IMR-90 (cell line): ENCODE measurements around the gene OR8G5. TPM values are rescaled to one million over a fixed set of nuclear protein-coding genes. Genes with fewer than 3 reads are reported as not detected.

ENCODE experiments used
- ATAC-seq: fragments of 200-7000 bp; cut with Tn5 transposase; 2 replicates; pipeline ENCODE4 v1.9.1; 2020; ENCODE audit warnings: low read depth, mild to moderate bottlenecking, moderate library complexity
- BruUV-seq: library from RNA; stranded (reverse); fragments of 400-500 nt; replicated peaks from 2 replicates; lab custom pipeline; 2021; lab: Mats Ljungman, UMichigan
- CTCF ChIA-PET: fragments of 300-600 bp; formaldehyde crosslinking; extraction: SDS; loops from one replicate; lab custom pipeline; 2021; ENCODE audit warnings: antibody characterized with exemption; lab: Yijun Ruan, JAX
- POLR2A ChIA-PET: fragments of 300-600 bp; sonication (Branson Sonifier 250); formaldehyde crosslinking; loops from one replicate; lab custom pipeline; 2022; ENCODE audit warnings: antibody characterized with exemption; ENCODE audit not compliant: unreplicated experiment; lab: Charles Lee
- DNase-seq: peaks from one replicate; pipeline ENCODE4 v3.0.0; 2013
- H2AFZ ChIP-seq: replicated peaks from 2 replicates; pipeline ENCODE3; 2013; ENCODE audit warnings: low read length, mild to moderate bottlenecking; ENCODE audit not compliant: poor library complexity
- H2AK5ac ChIP-seq: 2 replicates; pipeline ENCODE4 v1.6.1; 2013; ENCODE audit warnings: low read depth, low read length, inconsistent platforms
- H2AK9ac ChIP-seq: replicated peaks from 2 replicates; pipeline ENCODE3; 2013; ENCODE audit warnings: mild to moderate bottlenecking, low read depth, low read length, moderate library complexity; ENCODE audit not compliant: poor library complexity
- H2BK120ac ChIP-seq: 2 replicates; pipeline ENCODE4 v1.6.1; 2013; ENCODE audit warnings: low read depth, low read length, inconsistent platforms
- H2BK15ac ChIP-seq: 3 replicates; pipeline ENCODE4 v1.6.1; 2013; ENCODE audit warnings: low read depth, low read length, inconsistent platforms
- H2BK20ac ChIP-seq: 2 replicates; pipeline ENCODE4 v1.6.1; 2013; ENCODE audit warnings: low read depth, mild to moderate bottlenecking, inconsistent platforms, low read length, moderate library complexity
- H2BK5ac ChIP-seq: 2 replicates; pipeline ENCODE4 v1.6.1; 2013; ENCODE audit warnings: mild to moderate bottlenecking, low read depth, low read length, inconsistent platforms; ENCODE audit not compliant: poor library complexity, severe bottlenecking
- H3K14ac ChIP-seq: replicated peaks from 2 replicates; pipeline ENCODE4 v1.6.1; 2013; ENCODE audit warnings: low read depth, low read length, inconsistent platforms
- H3K18ac ChIP-seq: 2 replicates; pipeline ENCODE4 v1.6.1; 2013; ENCODE audit warnings: low read depth, low read length, control low read depth
- H3K23ac ChIP-seq: 2 replicates; pipeline ENCODE4 v1.6.1; 2013; ENCODE audit warnings: low read depth, low read length, inconsistent platforms
- H3K27ac ChIP-seq: 2 replicates; pipeline ENCODE4 v1.5.1; 2013; ENCODE audit warnings: mild to moderate bottlenecking, control low read depth, low read length; ENCODE audit not compliant: insufficient read depth
- H3K27me3 ChIP-seq: 2 replicates; pipeline ENCODE4 v1.6.1; 2013; ENCODE audit warnings: low read length; ENCODE audit not compliant: control insufficient read depth, insufficient read depth
- H3K36me3 ChIP-seq: 2 replicates; pipeline ENCODE4 v1.6.1; 2013; ENCODE audit warnings: low read length, mixed read lengths; ENCODE audit not compliant: control insufficient read depth, insufficient read depth
- H3K4ac ChIP-seq: 2 replicates; pipeline ENCODE4 v1.6.1; 2013; ENCODE audit warnings: low read depth, low read length, inconsistent platforms
- H3K4me1 ChIP-seq: 2 replicates; pipeline ENCODE4 v1.6.1; 2013; ENCODE audit warnings: low read length, mixed read lengths; ENCODE audit not compliant: control insufficient read depth, insufficient read depth
- H3K4me2 ChIP-seq: 2 replicates; pipeline ENCODE4 v1.6.1; 2013; ENCODE audit warnings: low read depth, mild to moderate bottlenecking, control low read depth, low read length, moderate library complexity
- H3K4me3 ChIP-seq: 2 replicates; pipeline ENCODE4 v1.5.1; 2013; ENCODE audit warnings: low read depth, mild to moderate bottlenecking, control low read depth, low read length, moderate library complexity; ENCODE audit not compliant: insufficient read depth
- H3K56ac ChIP-seq: 2 replicates; pipeline ENCODE4 v1.6.1; 2013; ENCODE audit warnings: low read length, inconsistent platforms; ENCODE audit not compliant: insufficient read depth; ENCODE audit errors: extremely low read depth
- H3K79me1 ChIP-seq, 2 experiments: 2 replicates each; pipeline ENCODE4 v1.6.1; 2013; ENCODE audit warnings: low read length in 2 of 2, inconsistent platforms in 1 of 2, low read depth in 1 of 2
- H3K9ac ChIP-seq: 2 replicates; pipeline ENCODE4 v1.6.1; 2013; ENCODE audit warnings: low read depth, low read length, control low read depth
- H3K9me1 ChIP-seq: 2 replicates; pipeline ENCODE4 v1.6.1; 2013; ENCODE audit warnings: low read length, inconsistent platforms; ENCODE audit not compliant: insufficient read depth
- H3K9me3 ChIP-seq: 2 replicates; pipeline ENCODE4 v1.6.1; 2013; ENCODE audit warnings: low read length; ENCODE audit not compliant: control insufficient read depth, insufficient read depth
- H4K20me1 ChIP-seq: 2 replicates; pipeline ENCODE4 v1.6.1; 2013; ENCODE audit warnings: low read length, inconsistent platforms; ENCODE audit not compliant: insufficient read depth
- H4K5ac ChIP-seq: 2 replicates; pipeline ENCODE4 v1.6.1; 2013; ENCODE audit warnings: mild to moderate bottlenecking, low read depth, low read length, control low read depth
- H4K8ac ChIP-seq, 2 experiments: 2 replicates each; pipeline ENCODE4 v1.6.1; 2013; ENCODE audit warnings: low read depth in 2 of 2, low read length in 2 of 2, control low read depth in 1 of 2, inconsistent platforms in 1 of 2
- H4K91ac ChIP-seq: 2 replicates; pipeline ENCODE4 v1.6.1; 2013; ENCODE audit warnings: low read depth, low read length, inconsistent platforms; ENCODE audit not compliant: insufficient read depth
- BHLHE40 ChIP-seq: fragments of 150-350 bp; IDR thresholded peaks from 2 replicates; pipeline ENCODE4 v1.6.1; 2016; ENCODE audit warnings: mild to moderate bottlenecking, low read depth, low read length
- CEBPB ChIP-seq: IDR thresholded peaks from 2 replicates; pipeline ENCODE4 v1.6.1; 2012; ENCODE audit warnings: low read depth, low read length, improper control_type of control experiment
- CTCF ChIP-seq: conservative IDR thresholded peaks from 2 replicates; pipeline ENCODE4 v1.5.1; 2012; ENCODE audit warnings: mild to moderate bottlenecking, low read depth, low read length, improper control_type of control experiment
- ELK1 ChIP-seq: fragments of 150-350 bp; IDR thresholded peaks from 2 replicates; pipeline ENCODE4 v1.6.1; 2016; ENCODE audit warnings: low read depth, mild to moderate bottlenecking, low read length, moderate library complexity, borderline replicate concordance
- FOS ChIP-seq: fragments of 150-350 bp; IDR thresholded peaks from 2 replicates; pipeline ENCODE4 v1.6.1; 2016; ENCODE audit warnings: low read depth, low read length
- MAFK ChIP-seq: IDR thresholded peaks from 2 replicates; pipeline ENCODE4 v1.6.1; 2012; ENCODE audit warnings: low read depth, low read length, improper control_type of control experiment
- POLR2A ChIP-seq: IDR thresholded peaks from 2 replicates; pipeline ENCODE4 v1.6.1; 2012; ENCODE audit warnings: mild to moderate bottlenecking, low read depth, low read length
- RAD21 ChIP-seq: IDR thresholded peaks from 2 replicates; pipeline ENCODE4 v1.6.1; 2012; ENCODE audit warnings: low read length, improper control_type of control experiment
- RCOR1 ChIP-seq: IDR thresholded peaks from 2 replicates; pipeline ENCODE4 v1.6.1; 2012; ENCODE audit warnings: mild to moderate bottlenecking, low read length, improper control_type of control experiment; ENCODE audit not compliant: insufficient replicate concordance
- RFX5 ChIP-seq: IDR thresholded peaks from 2 replicates; pipeline ENCODE4 v1.8.0; 2012; ENCODE audit warnings: low read depth, mild to moderate bottlenecking, low read length, moderate library complexity
- SMC3 ChIP-seq: fragments of 150-350 bp; IDR thresholded peaks from 2 replicates; pipeline ENCODE4 v1.6.1; 2016; ENCODE audit warnings: low read depth, mild to moderate bottlenecking, antibody characterized with exemption, low read length, moderate library complexity
- USF2 ChIP-seq: fragments of 150-350 bp; IDR thresholded peaks from 2 replicates; pipeline ENCODE4 v1.6.1; 2017; ENCODE audit warnings: mild to moderate bottlenecking, antibody characterized with exemption, low read length, low read depth
- WGBS, 2 experiments: methylation state at CpG; one replicate each; pipeline versions ENCODE4 v1.1.5 to v1.1.7; 2013; ENCODE audit warnings: missing lambda C conversion rate in 2 of 2; ENCODE audit not compliant: insufficient read length in 1 of 2; ENCODE audit errors: extremely low coverage in 2 of 2; 5-methylcytosine and 5-hydroxymethylcytosine counted together
- dilution Hi-C: fragments of 300-500 bp; cut with HindIII; formaldehyde crosslinking; loops from one replicate; pipeline ENCODE4 v1.14.3; 2018; ENCODE audit warnings: low sequenced_read_pairs; ENCODE audit not compliant: unreplicated experiment
- in situ Hi-C: fragments of 300-500 bp; cut with MboI; formaldehyde crosslinking; loops from 3 replicates; pipeline ENCODE4 v1.14.3; 2019; ENCODE audit warnings: low sequenced_read_pairs, inconsistent platforms, mixed read lengths
- intact Hi-C: fragments of 100-400 bp; cut with micrococcal nuclease; formaldehyde crosslinking; loops from 2 replicates; pipeline ENCODE4 v1.10.0; 2022
- polyA plus RNA-seq, 3 experiments: library from polyadenylated mRNA; depleted of rRNA; stranded (reverse); fragments of >200 nt; gene quantifications; 2 replicates each; pipeline ENCODE4 v1.2.3, GENCODE V29; 2012; ENCODE audit warnings: low replicate concordance in 1 of 3
- total RNA-seq: library from RNA; depleted of rRNA; stranded (reverse); fragments of >200 nt; gene quantifications from 2 replicates; pipeline ENCODE4 v1.2.3, GENCODE V29; 2012

The OR8G5 gene
- total and polyA plus RNA-seq, 2 of the 4 experiments (the other 2 are of a cell fraction), result not detected

GRCh38 chr11:124240621-124241397 is 15.4 kb upstream of the OR8G5 start, which contains the start of gene OR8G1:
OR8G1 (plus strand) TSS chr11:124241095; CDS start chr11:124249676, 8,581 bp downstream.
- H3K18ac ChIP-seq, result no peak within 1 kb of the TSS
- TF ChIP-seq USF2, result no peak
- TF ChIP-seq RFX5, result no peak
- TF ChIP-seq CEBPB, result no peak
- TF ChIP-seq RAD21, result no peak
- TF ChIP-seq RCOR1, result no peak
- no peak for TF ChIP-seq POLR2A
- no peak for TF ChIP-seq CTCF
- no peak for TF ChIP-seq SMC3
- TF ChIP-seq FOS, result no peak
- no peak for TF ChIP-seq MAFK
- no peak for TF ChIP-seq ELK1
- no peak for TF ChIP-seq BHLHE40
- H3K4ac ChIP-seq, result no peak within 1 kb of the TSS
- ATAC-seq (no peak), DNase-seq (no peak)
- dilution Hi-C loops (no loop called here), intact Hi-C loops (no loop called here), in situ Hi-C loops (no loop called here)
- H3K36me3 ChIP-seq, result no peaks in the 10 kb centered on the region
- H2AK5ac ChIP-seq, result no peak within 1 kb of the TSS
- no peaks in the 10 kb centered on the region for H3K79me1 ChIP-seq
- no peaks in the 10 kb centered on the region for H3K9me1 ChIP-seq
- H3K4me1 ChIP-seq, result no peaks in the 10 kb centered on the region
- H3K56ac ChIP-seq, result no peak within 1 kb of the TSS
- H2BK120ac ChIP-seq, result no peak within 1 kb of the TSS
- no CpG with 5 or more reads among the region's 3 CpGs for WGBS, 2 experiments
- no peak within 1 kb of the TSS for H3K23ac ChIP-seq
- no peaks in the 10 kb centered on the region; the same call in 1 of the 2 replicates for H3K27me3 ChIP-seq
- no peak within 1 kb of the TSS for H4K8ac ChIP-seq
- no peak within 1 kb of the TSS for H2BK20ac ChIP-seq
- H3K27ac ChIP-seq, result no peak within 1 kb of the TSS
- no peaks in the 10 kb centered on the region for H4K20me1 ChIP-seq
- H2BK15ac ChIP-seq, result no peak within 1 kb of the TSS
- H2BK5ac ChIP-seq, result no peak within 1 kb of the TSS
- ChIA-PET POLR2A (no interaction called here), CTCF (interaction anchor here (1.2 to 1.4 kb wide), 2 partner anchors 31 to 169 kb away, joined by 3 to 4 read pairs; no protein-coding TSS in a partner anchor)
- no TSS peak for BruUV-seq
- H4K91ac ChIP-seq, result no peak within 1 kb of the TSS
- no peak within 1 kb of the TSS for H3K4me3 ChIP-seq
- H2AK9ac ChIP-seq, result no peak within 1 kb of the TSS
- no peak within 1 kb of the TSS for H4K5ac ChIP-seq
- H3K9me3 ChIP-seq, result no peaks in the 10 kb centered on the region
- H3K14ac ChIP-seq, result no peak within 1 kb of the TSS
- H2AFZ ChIP-seq, result no peak within 1 kb of the TSS
- no peak within 1 kb of the TSS for H3K9ac ChIP-seq
- no peak within 1 kb of the TSS for H3K4me2 ChIP-seq
